Lower leg skin (tissue), 3 donors: Measurements from ENCODE around the gene MFAP3L.

Source experiments
- CTCF ChIP-seq, 3 donors: fragments of 450-650 bp; IDR thresholded peaks; one replicate each; pipeline ENCODE4 v1.5.1; 2016; ENCODE audit warnings: antibody characterized with exemption in 3 of 3, mild to moderate bottlenecking in 3 of 3, moderate library complexity in 2 of 3
- POLR2A ChIP-seq, 2 donors: fragments of 450-650 bp; IDR thresholded peaks; one replicate each; pipeline ENCODE4 v1.6.1; 2016 to 2017; ENCODE audit warnings: antibody characterized with exemption in 2 of 2, mild to moderate bottlenecking in 1 of 2, moderate library complexity in 1 of 2

DNA sequence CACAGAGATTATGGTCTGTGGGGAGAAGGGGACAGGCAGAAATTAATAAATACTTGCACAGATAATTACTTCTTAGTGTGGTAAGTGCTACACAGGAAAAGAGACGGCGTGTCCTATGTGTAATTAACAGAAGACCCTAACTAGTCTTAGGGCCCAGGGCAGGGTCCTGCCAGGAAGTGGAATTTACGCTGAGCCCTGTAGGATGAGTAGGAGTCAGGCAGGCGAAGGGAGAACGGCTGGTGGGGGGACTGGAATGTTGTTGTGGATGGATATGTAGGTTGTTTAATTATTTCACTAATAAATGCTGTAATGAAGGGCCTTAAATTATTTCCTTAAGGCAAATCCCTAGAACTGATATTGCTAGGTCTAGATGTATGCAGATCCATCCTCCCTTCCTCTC, 26.7 kb upstream of the MFAP3L start:
- TF ChIP-seq CTCF (IDR thresholded peaks at IDR 0.05) (no peak), POLR2A (IDR thresholded peaks at IDR 0.05) (no peak)
